Thoracic aorta (tissue), 2 donors: ENCODE measurements around the gene CNTNAP2. TPM values are rescaled to one million over a fixed set of nuclear protein-coding genes. Genes with fewer than 3 reads are reported as not detected.
"Not testable (repeated sequence)": the region's sequence is repeated elsewhere in the genome, so short reads cannot be mapped to it uniquely, and the experiment has no call there.

Experiments
- ATAC-seq: fragments of 150-250 bp; one replicate; pipeline ENCODE4 v1.8.0; 2017; ENCODE audit warnings: low read depth; ENCODE audit not compliant: insufficient number of reproducible peaks, low FRiP score
- DNase-seq: peaks from one replicate; pipeline ENCODE4 v3.0.0-alpha.2; 2020; ENCODE audit warnings: low spot score
- H3K27ac ChIP-seq, 2 donors: fragments of 200-600 bp; sonication (generic); 1 replicate in 1 of 2; 2 replicates in 1 of 2; pipeline ENCODE4 v1.5.1; 2016; ENCODE audit warnings: mild to moderate bottlenecking in 2 of 2, moderate library complexity in 2 of 2
- H3K27me3 ChIP-seq: fragments of 200-600 bp; sonication (generic); replicated peaks from 2 replicates; pipeline ENCODE4 v1.6.0; 2016; ENCODE audit warnings: mild to moderate bottlenecking; ENCODE audit not compliant: insufficient read depth
- H3K36me3 ChIP-seq: fragments of 200-600 bp; sonication (generic); one replicate; pipeline ENCODE4 v1.5.1; 2016
- H3K4me1 ChIP-seq, 2 donors: fragments of 200-600 bp; sonication (generic); 1 replicate in 1 of 2; 2 replicates in 1 of 2; pipeline versions ENCODE4 v1.5.1 to v1.6.0; 2016; ENCODE audit warnings: low read depth in 2 of 2, mild to moderate bottlenecking in 1 of 2; ENCODE audit not compliant: control insufficient read depth in 1 of 2
- H3K4me3 ChIP-seq: fragments of 200-600 bp; sonication (generic); 2 replicates; pipeline ENCODE4 v1.5.1; 2016; ENCODE audit warnings: mild to moderate bottlenecking
- H3K9me3 ChIP-seq: fragments of 200-600 bp; sonication (generic); 2 replicates; pipeline ENCODE4 v1.5.1; 2016
- CTCF ChIP-seq: fragments of 200-600 bp; sonication (generic); IDR thresholded peaks from one replicate; pipeline ENCODE4 v1.5.1; 2019; ENCODE audit warnings: antibody characterized with exemption
- total RNA-seq, 2 donors: library from RNA; depleted of rRNA; stranded (reverse); fragments of >200 nt; gene quantifications; one replicate each; pipeline versions ENCODE4 v1.1.0 to v1.2.3, GENCODE V29; 2016

CNTNAP2 gene
- total RNA-seq, 2 donors from 2014 or later, result not detected

GRCh38 chr7:148442141-148442655 lies 2325.6 kb downstream of the CNTNAP2 start:
- ATAC-seq (no peak), DNase-seq (no peak)
- H3K27ac ChIP-seq, result no peak overlapping the region
- H3K36me3 ChIP-seq, result no peaks in the 10 kb centered on the region
- no peaks in the 10 kb centered on the region for H3K27me3 ChIP-seq
- H3K9me3 ChIP-seq, result no peaks in the 10 kb centered on the region
- H3K4me1 ChIP-seq, result no peaks in the 10 kb centered on the region
- H3K4me3 ChIP-seq, result no peak overlapping the region
- TF ChIP-seq CTCF, result no peak

GRCh38 chr7:148442933-148443332 lies 2326.3 kb downstream of the CNTNAP2 start:
- Histone ChIP-seq H3K4me1 (no peaks in the 10 kb centered on the region), H3K36me3 (no peaks in the 10 kb centered on the region), H3K9me3 (no peaks in the 10 kb centered on the region), H3K4me3 (no peak overlapping the region), H3K27me3 (no peaks in the 10 kb centered on the region), H3K27ac (no peak overlapping the region)
- no peak for TF ChIP-seq CTCF
- ATAC-seq (no peak), DNase-seq (no peak)

- ATAC-seq (no peak), DNase-seq (no peak)
- no peaks in the 10 kb centered on the region for H3K36me3 ChIP-seq
- H3K27me3 ChIP-seq, result no peaks in the 10 kb centered on the region
- no peak overlapping the region for H3K27ac ChIP-seq
- H3K4me3 ChIP-seq, result no peak overlapping the region
- H3K9me3 ChIP-seq, result no peaks in the 10 kb centered on the region
- H3K4me1 ChIP-seq, result no peaks in the 10 kb centered on the region
- TF ChIP-seq CTCF, result no peak
Observed at GRCh38 chr7:148445260-148446044, 2328.9 kb downstream of the CNTNAP2 start.

GRCh38 chr7:148447221-148447849 lies 2330.7 kb downstream of the CNTNAP2 start:
- no peaks in the 10 kb centered on the region for H3K36me3 ChIP-seq
- no peak for ATAC-seq
- H3K27ac ChIP-seq, result no peak overlapping the region
- H3K9me3 ChIP-seq, result no peaks in the 10 kb centered on the region
- no peak for TF ChIP-seq CTCF
- no peak overlapping the region for H3K4me3 ChIP-seq
- no peak for DNase-seq
- no peaks in the 10 kb centered on the region for H3K4me1 ChIP-seq
- H3K27me3 ChIP-seq, result no peaks in the 10 kb centered on the region

GRCh38 chr7:148451526-148451925 lies 2334.9 kb downstream of the CNTNAP2 start:
- not testable (repeated sequence) for H3K27ac ChIP-seq, ATAC-seq, H3K4me3 ChIP-seq, H3K36me3 ChIP-seq, H3K4me1 ChIP-seq, H3K9me3 ChIP-seq, DNase-seq, H3K27me3 ChIP-seq
